Loucy (cell line): ENCODE measurements around the gene ENTPD1.
"Not testable (repeated sequence)": the region's sequence is repeated elsewhere in the genome, so short reads cannot be mapped to it uniquely, and the experiment has no call there.

Experiments
- H2AFZ ChIP-seq: fragments of 200-600 bp; sonication (generic); 2 replicates; pipeline ENCODE4 v1.6.0; 2016; ENCODE audit warnings: antibody characterized with exemption, mild to moderate bottlenecking, low read length, moderate library complexity
- H3F3A ChIP-seq: fragments of 200-600 bp; 2 replicates; pipeline ENCODE4 v1.6.0; 2016; ENCODE audit warnings: antibody characterized with exemption, low read depth, mild to moderate bottlenecking
- H3K27me3 ChIP-seq: fragments of 200-600 bp; sonication (generic); 2 replicates; pipeline ENCODE4 v1.6.1; 2014; ENCODE audit warnings: low read length, mild to moderate bottlenecking; ENCODE audit not compliant: insufficient read depth, poor library complexity, severe bottlenecking
- H3K36me3 ChIP-seq: fragments of 200-600 bp; sonication (generic); 2 replicates; pipeline ENCODE4 v1.6.1; 2016; ENCODE audit warnings: low read length; ENCODE audit not compliant: insufficient read depth
- H3K4me1 ChIP-seq: fragments of 200-600 bp; sonication (generic); 2 replicates; pipeline ENCODE4 v1.5.1; 2014; ENCODE audit warnings: low read length, mild to moderate bottlenecking; ENCODE audit not compliant: insufficient read depth, poor library complexity, severe bottlenecking
- H3K4me2 ChIP-seq: fragments of 200-600 bp; sonication (generic); 2 replicates; pipeline ENCODE4 v1.6.0; 2014; ENCODE audit warnings: antibody characterized with exemption, low read length, low read depth, mild to moderate bottlenecking; ENCODE audit not compliant: poor library complexity, severe bottlenecking
- H3K4me3 ChIP-seq: fragments of 200-600 bp; sonication (generic); 2 replicates; pipeline ENCODE4 v1.5.1; 2014; ENCODE audit warnings: low read length, mild to moderate bottlenecking, mixed read lengths; ENCODE audit not compliant: poor library complexity, severe bottlenecking
- H3K79me2 ChIP-seq: fragments of 200-600 bp; sonication (generic); 2 replicates; pipeline ENCODE4 v1.6.1; 2014; ENCODE audit warnings: low read length; ENCODE audit not compliant: insufficient read depth
- H3K9ac ChIP-seq: fragments of 200-600 bp; sonication (generic); 2 replicates; pipeline ENCODE4 v1.6.0; 2014; ENCODE audit warnings: mild to moderate bottlenecking, low read depth, low read length, moderate library complexity; ENCODE audit not compliant: poor library complexity, severe bottlenecking
- H3K9me2 ChIP-seq: fragments of 200-600 bp; sonication (generic); replicated peaks from 2 replicates; pipeline ENCODE4 v1.6.1; 2016; ENCODE audit warnings: low read depth, low read length, mixed read lengths
- H3K9me3 ChIP-seq: fragments of 200-600 bp; sonication (generic); 2 replicates; pipeline ENCODE4 v1.6.1; 2014; ENCODE audit warnings: mild to moderate bottlenecking, antibody characterized with exemption, low read length, low read depth; ENCODE audit not compliant: insufficient read depth
- H4K20me1 ChIP-seq: fragments of 200-600 bp; sonication (generic); 2 replicates; pipeline ENCODE4 v1.6.0; 2014; ENCODE audit warnings: antibody characterized with exemption, low read length, mild to moderate bottlenecking; ENCODE audit not compliant: insufficient read depth, poor library complexity, severe bottlenecking
- EZH2phosphoT487 ChIP-seq: fragments of 200-600 bp; IDR thresholded peaks from 2 replicates; pipeline ENCODE4 v1.6.1; 2018; ENCODE audit warnings: antibody characterized with exemption, mild to moderate bottlenecking, moderate library complexity, borderline replicate concordance
- TF ChIP-seq, protein P1 (sequence below): fragments of 200-600 bp; sonication (generic); conservative IDR thresholded peaks from 2 replicates; pipeline ENCODE4 v1.5.1; 2014; ENCODE audit warnings: mild to moderate bottlenecking, antibody characterized with exemption, low read length

Gene ENTPD1

DNA sequence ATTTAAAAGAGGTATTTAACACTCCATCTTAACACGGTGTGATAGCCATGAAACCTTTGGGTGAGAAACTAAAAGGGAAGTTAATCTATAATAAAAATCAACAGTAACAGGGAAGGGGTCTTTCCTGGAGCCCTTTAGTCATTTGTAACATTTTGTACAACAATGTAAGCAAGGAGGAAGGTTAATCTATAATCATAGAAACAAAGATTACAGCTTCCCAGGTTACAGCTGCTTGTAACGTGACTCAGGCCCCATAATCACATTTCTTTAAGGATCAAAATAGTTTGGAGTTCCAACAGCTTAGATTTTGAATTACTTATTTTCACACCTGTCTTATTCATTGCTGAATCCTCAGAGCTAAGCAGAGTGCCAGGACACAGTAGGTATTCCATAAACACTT lies 133.9 kb downstream of the ENTPD1 start:
- H3K4me1 ChIP-seq = peaks cover 3% of the 10 kb centered on the region
- H3K4me2 ChIP-seq = no peak overlapping the region
- H3K36me3 ChIP-seq = no peaks in the 10 kb centered on the region
- H3K9me3 ChIP-seq = no peaks in the 10 kb centered on the region
- H3K27me3 ChIP-seq = no peaks in the 10 kb centered on the region
- no peaks in the 10 kb centered on the region for H4K20me1 ChIP-seq
- no peak overlapping the region for H3K9ac ChIP-seq
- H3K4me3 ChIP-seq = no peak overlapping the region
- TF ChIP-seq, protein P1, sequence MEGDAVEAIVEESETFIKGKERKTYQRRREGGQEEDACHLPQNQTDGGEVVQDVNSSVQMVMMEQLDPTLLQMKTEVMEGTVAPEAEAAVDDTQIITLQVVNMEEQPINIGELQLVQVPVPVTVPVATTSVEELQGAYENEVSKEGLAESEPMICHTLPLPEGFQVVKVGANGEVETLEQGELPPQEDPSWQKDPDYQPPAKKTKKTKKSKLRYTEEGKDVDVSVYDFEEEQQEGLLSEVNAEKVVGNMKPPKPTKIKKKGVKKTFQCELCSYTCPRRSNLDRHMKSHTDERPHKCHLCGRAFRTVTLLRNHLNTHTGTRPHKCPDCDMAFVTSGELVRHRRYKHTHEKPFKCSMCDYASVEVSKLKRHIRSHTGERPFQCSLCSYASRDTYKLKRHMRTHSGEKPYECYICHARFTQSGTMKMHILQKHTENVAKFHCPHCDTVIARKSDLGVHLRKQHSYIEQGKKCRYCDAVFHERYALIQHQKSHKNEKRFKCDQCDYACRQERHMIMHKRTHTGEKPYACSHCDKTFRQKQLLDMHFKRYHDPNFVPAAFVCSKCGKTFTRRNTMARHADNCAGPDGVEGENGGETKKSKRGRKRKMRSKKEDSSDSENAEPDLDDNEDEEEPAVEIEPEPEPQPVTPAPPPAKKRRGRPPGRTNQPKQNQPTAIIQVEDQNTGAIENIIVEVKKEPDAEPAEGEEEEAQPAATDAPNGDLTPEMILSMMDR = no peak
- no peak for TF ChIP-seq EZH2phosphoT487
- no peaks in the 10 kb centered on the region for H3K79me2 ChIP-seq
- H2AFZ ChIP-seq = no peak overlapping the region
- no peaks in the 10 kb centered on the region for H3F3A ChIP-seq
- no peaks in the 10 kb centered on the region for H3K9me2 ChIP-seq

DNA sequence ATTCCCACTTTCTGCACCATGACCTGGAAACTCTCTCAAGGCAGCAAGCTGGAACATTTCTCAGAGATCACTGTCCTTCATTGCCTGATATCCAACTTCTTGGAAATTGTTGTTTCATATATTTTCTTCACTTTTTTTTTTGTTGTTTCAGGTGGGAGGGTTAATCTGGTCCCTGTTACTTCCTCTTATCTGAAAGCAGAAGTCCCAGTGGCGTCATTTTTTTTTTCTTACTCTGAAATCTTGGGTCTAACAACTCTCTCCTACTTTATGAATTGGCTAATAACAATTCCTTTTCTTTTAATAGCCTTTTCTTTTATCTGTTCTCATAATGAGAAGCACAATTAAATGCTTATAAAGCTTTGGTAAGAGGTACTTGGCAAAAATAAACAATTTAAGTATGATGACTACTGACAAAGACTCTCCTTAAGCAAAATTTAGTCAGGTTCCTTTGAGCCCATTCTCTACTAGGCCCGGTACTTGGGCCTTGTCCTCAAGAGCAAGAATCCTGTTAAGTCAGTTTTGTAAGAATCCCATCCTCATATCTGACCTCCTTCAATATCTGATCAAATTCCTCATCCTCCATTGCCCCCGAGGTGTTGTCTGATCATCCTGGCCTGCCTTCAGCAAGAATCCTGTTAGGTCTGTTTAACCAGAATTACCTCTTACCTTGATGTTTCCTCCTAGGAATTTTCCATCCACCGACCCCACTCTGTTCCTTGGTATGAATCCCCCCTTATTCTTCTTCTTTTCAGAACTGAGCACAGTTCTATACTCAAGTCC lies 140.3 kb downstream of the ENTPD1 start:
- H3K9me2 ChIP-seq = no peaks in the 10 kb centered on the region

DNA sequence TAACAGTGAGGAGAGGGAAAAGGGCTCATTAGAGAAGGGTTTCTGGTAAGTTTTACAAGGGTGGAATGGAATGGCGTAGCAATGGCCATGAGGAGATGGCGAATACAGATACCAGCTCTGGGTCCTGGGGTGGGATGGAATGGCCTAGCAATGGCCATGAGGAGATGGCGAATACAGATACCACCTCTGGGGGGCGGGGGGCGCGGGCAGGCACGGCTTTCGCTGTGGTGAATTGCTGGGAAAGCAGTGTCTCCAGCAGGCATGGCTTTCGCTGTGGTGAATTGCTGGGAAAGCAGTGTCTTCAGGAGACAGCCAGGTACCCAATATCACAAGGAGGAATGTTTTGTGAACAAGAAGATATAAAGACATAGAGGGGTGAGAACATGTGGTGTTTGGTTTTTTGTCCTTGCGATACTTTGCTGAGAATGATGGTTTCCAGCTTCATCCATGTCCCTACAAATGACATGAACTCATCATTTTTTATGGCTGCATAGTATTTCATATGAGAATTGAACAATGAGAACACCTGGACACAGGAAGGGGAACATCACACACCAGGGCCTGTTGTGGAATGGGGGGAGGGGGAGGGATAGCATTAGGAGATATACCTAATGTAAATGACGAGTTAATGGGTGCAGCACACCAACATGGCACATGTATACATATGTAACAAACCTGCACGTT lies 150.1 kb downstream of the ENTPD1 start:
- not testable (repeated sequence) for H4K20me1 ChIP-seq, H3K79me2 ChIP-seq, H3K4me3 ChIP-seq, H3K36me3 ChIP-seq, H3K9ac ChIP-seq, H3F3A ChIP-seq, H3K4me1 ChIP-seq, H3K4me2 ChIP-seq, H3K9me2 ChIP-seq, H2AFZ ChIP-seq, H3K9me3 ChIP-seq, H3K27me3 ChIP-seq

More for the DNA sequence above, 140.3 kb downstream of the ENTPD1 start:
- no peak overlapping the region for H3K9ac ChIP-seq
- no peaks in the 10 kb centered on the region for H3K9me3 ChIP-seq
- no peaks in the 10 kb centered on the region for H3F3A ChIP-seq
- no peak overlapping the region for H3K4me3 ChIP-seq
- H3K27me3 ChIP-seq = no peaks in the 10 kb centered on the region
- H4K20me1 ChIP-seq = no peaks in the 10 kb centered on the region
- no peaks in the 10 kb centered on the region for H3K79me2 ChIP-seq
- H2AFZ ChIP-seq = no peak overlapping the region
- H3K4me2 ChIP-seq = no peak overlapping the region
- H3K36me3 ChIP-seq = peaks cover 6% of the 10 kb centered on the region; the same call in 1 of the 2 replicates
- no peaks in the 10 kb centered on the region for H3K4me1 ChIP-seq
- TF ChIP-seq, protein P1 = no peak
- no peak for TF ChIP-seq EZH2phosphoT487
